H1 (cell line): ENCODE results near the gene LGALS9. TPM values are rescaled to one million over a fixed set of nuclear protein-coding genes. Genes with fewer than 3 reads are reported as not detected.

Source experiments
- BRCA1 ChIP-seq: IDR thresholded peaks from 2 replicates; pipeline ENCODE4 v1.6.1; 2012; ENCODE audit warnings: low read depth, low read length, improper control_type of control experiment
- CBX8 ChIP-seq: fragments of 300-800, 300-1000 bp; sonication (generic); IDR thresholded peaks from 2 replicates; pipeline ENCODE4 v1.7.1; 2016; ENCODE audit warnings: low read depth, low read length, borderline replicate concordance
- FOSL1 ChIP-seq: IDR thresholded peaks from 2 replicates; pipeline ENCODE4 v1.6.1; 2011; ENCODE audit warnings: mild to moderate bottlenecking, low read depth, low read length, moderate library complexity; ENCODE audit not compliant: insufficient read depth
- GABPA ChIP-seq: IDR thresholded peaks from 2 replicates; pipeline ENCODE4 v1.6.1; 2011; ENCODE audit warnings: mild to moderate bottlenecking, low read length, moderate library complexity, borderline replicate concordance; ENCODE audit not compliant: insufficient read depth
- JUND ChIP-seq: IDR thresholded peaks from 2 replicates; pipeline ENCODE4 v1.6.1; 2011; ENCODE audit warnings: mild to moderate bottlenecking, improper control_type of control experiment, low read length
- RFX5 ChIP-seq: IDR thresholded peaks from 2 replicates; pipeline ENCODE4 v1.6.1; 2011; ENCODE audit warnings: low read depth, low read length, improper control_type of control experiment, borderline replicate concordance
- RXRA ChIP-seq: IDR thresholded peaks from 2 replicates; pipeline ENCODE4 v1.6.1; 2011; ENCODE audit warnings: low read depth, mild to moderate bottlenecking, low read length, moderate library complexity; ENCODE audit not compliant: insufficient read depth
- TAF7 ChIP-seq: optimal IDR thresholded peaks from 2 replicates; pipeline ENCODE3; 2011; ENCODE audit warnings: low read depth, mild to moderate bottlenecking, inconsistent platforms, low read length, moderate library complexity, borderline replicate concordance
- TCF12 ChIP-seq: IDR thresholded peaks from 2 replicates; pipeline ENCODE4 v1.6.1; 2011; ENCODE audit warnings: low read depth, mild to moderate bottlenecking, low read length
- polyA plus RNA-seq, 7 experiments: library from polyadenylated mRNA; depleted of rRNA in 3 of 7; stranded (reverse) in 5 of 7; unstranded in 2 of 7; fragments of >200 nt in 5 of 7; fragments of 200-250 nt in 2 of 7; gene quantifications; 1 replicate in 5 of 7; 2 replicates in 1 of 7; 4 replicates in 1 of 7; pipeline versions ENCODE4 v1.2.1 to v1.2.3, GENCODE V29; 2011 to 2013; ENCODE audit warnings: missing spikeins in 2 of 7, mixed read lengths in 2 of 7
- total RNA-seq: library from RNA; stranded (reverse); fragmentation: NEBNext Ultra II Directional; extraction: Animal tissue kit (Norgen Biotek cat#: 25700); gene quantifications from 2 replicates; pipeline ENCODE4 v1.2.1, GENCODE V29; 2021

The LGALS9 gene
- total and polyA plus RNA-seq, 2 of the 8 experiments (the other 6 are each of a cell fraction or from before 2014, with no cell fraction given): 0.95 to 1.7 TPM

DNA sequence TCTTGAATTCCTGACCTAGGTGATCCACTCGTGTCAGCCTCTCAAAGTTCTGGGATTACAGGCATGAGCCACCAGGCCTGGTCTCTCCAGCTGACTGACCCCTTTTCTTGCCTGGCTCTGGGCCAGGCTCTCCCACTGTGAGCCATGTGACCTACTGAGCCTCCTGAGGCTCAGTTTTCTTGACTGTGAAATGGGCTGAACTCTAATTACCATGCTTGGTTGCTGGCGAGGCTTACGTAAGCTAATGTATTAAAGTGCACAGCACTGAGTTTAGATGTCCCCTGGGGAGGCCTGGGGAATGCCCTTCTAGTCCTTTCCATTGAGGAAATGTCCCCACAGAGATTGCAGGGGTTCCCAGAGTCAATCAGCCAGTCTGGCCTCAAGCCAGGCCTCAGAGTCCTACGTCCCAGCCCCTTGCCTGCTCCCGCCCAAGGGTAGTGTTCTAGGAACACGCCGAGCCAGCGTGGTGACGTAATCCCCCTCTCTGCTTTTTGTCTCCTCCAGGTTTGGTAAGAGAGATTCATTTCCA lies 45.8 kb upstream of the LGALS9 start (continued):
- TF ChIP-seq RFX5 (no peak), RXRA (no peak), FOSL1 (no peak), BRCA1 (no peak), JUND (no peak), TAF7 (no peak), TCF12 (no peak), CBX8 (no peak), GABPA (no peak)
